HG03520 (cell line): ENCODE results near the gene LHX1.

Experiments
- ATAC-seq: cut with Tn5 transposase; IDR thresholded peaks from one replicate; pipeline ENCODE4 v1.9.1; 2021; ENCODE audit warnings: mild to moderate bottlenecking, moderate library complexity; ENCODE audit not compliant: unreplicated experiment

Gene LHX1

GRCh38 chr17:36937959-36938565, 787 bp downstream of the LHX1 start:
- ATAC-seq, result no peak

- no peak for ATAC-seq
These were observed 1.3 kb downstream of the LHX1 start for GRCh38 chr17:36938566-36939051.

- ATAC-seq, result no peak
These were observed 2.0 kb downstream of the LHX1 start for GRCh38 chr17:36939052-36939801.

GRCh38 chr17:36939802-36940312, 2.6 kb downstream of the LHX1 start:
- no peak for ATAC-seq

GRCh38 chr17:36940313-36941264, 3.3 kb downstream of the LHX1 start:
- no peak for ATAC-seq

- ATAC-seq, result no peak
These were observed 4.2 kb downstream of the LHX1 start for GRCh38 chr17:36941265-36942010.

GRCh38 chr17:36942019-36942599, 4.8 kb downstream of the LHX1 start:
- no peak for ATAC-seq

- ATAC-seq, result no peak
These were observed 5.4 kb downstream of the LHX1 start for GRCh38 chr17:36942631-36943125.

- no peak for ATAC-seq
These were observed 6.2 kb downstream of the LHX1 start for GRCh38 chr17:36943250-36944191.

- no peak for ATAC-seq
These were observed 7.3 kb downstream of the LHX1 start for GRCh38 chr17:36944553-36944952.

- no peak for ATAC-seq
These were observed 7.9 kb downstream of the LHX1 start for GRCh38 chr17:36945140-36945539.

GRCh38 chr17:36945959-36946725, 8.9 kb downstream of the LHX1 start:
- ATAC-seq, result no peak

- ATAC-seq, result no peak
These were observed 9.4 kb downstream of the LHX1 start for GRCh38 chr17:36946726-36947091.

- no peak for ATAC-seq
These were observed 10.8 kb downstream of the LHX1 start for GRCh38 chr17:36947922-36948716.

GRCh38 chr17:36948717-36949460, 11.6 kb downstream of the LHX1 start, which contains the start of gene AATF:
Gene AATF (plus strand): TSS chr17:36948954. CDS start chr17:36949126, 172 bp downstream.
- peak; percentile 89 for ATAC-seq

- no peak for ATAC-seq
These were observed 12.2 kb downstream of the LHX1 start for GRCh38 chr17:36949461-36949927.
